Raji (cell line): ENCODE data around the gene SMYD3.

Source experiments
- POLR2A ChIP-seq: IDR thresholded peaks from 2 replicates; pipeline ENCODE4 v1.6.1; 2011; ENCODE audit warnings: low read depth, low read length, control low read depth; ENCODE audit not compliant: insufficient read depth

Gene SMYD3

GRCh38 chr1:246373828-246374569 lies 133.1 kb downstream of the SMYD3 start:
- no peak for TF ChIP-seq POLR2A

- no peak for TF ChIP-seq POLR2A
Observed at GRCh38 chr1:246372559-246372958, 134.5 kb downstream of the SMYD3 start.

- TF ChIP-seq POLR2A: no peak
Observed at GRCh38 chr1:246367041-246367440, 140.0 kb downstream of the SMYD3 start.

- no peak for TF ChIP-seq POLR2A
Observed at GRCh38 chr1:246365708-246366107, 141.4 kb downstream of the SMYD3 start.

GRCh38 chr1:246364415-246364941 lies 142.6 kb downstream of the SMYD3 start:
- no peak for TF ChIP-seq POLR2A

GRCh38 chr1:246355411-246356230 lies 151.5 kb downstream of the SMYD3 start:
- TF ChIP-seq POLR2A: no peak

- no peak for TF ChIP-seq POLR2A
Observed at GRCh38 chr1:246351721-246352120, 155.4 kb downstream of the SMYD3 start.

- TF ChIP-seq POLR2A: no peak
Observed at GRCh38 chr1:246350745-246351144, 156.3 kb downstream of the SMYD3 start.

GRCh38 chr1:246343937-246344336 lies 163.1 kb downstream of the SMYD3 start:
- TF ChIP-seq POLR2A: no peak

GRCh38 chr1:246343251-246343650 lies 163.8 kb downstream of the SMYD3 start:
- TF ChIP-seq POLR2A: no peak

GRCh38 chr1:246338546-246338945 lies 168.5 kb downstream of the SMYD3 start:
- TF ChIP-seq POLR2A: no peak

- no peak for TF ChIP-seq POLR2A
Observed at GRCh38 chr1:246338098-246338497, 169.0 kb downstream of the SMYD3 start.

GRCh38 chr1:246335151-246335550 lies 171.9 kb downstream of the SMYD3 start:
- no peak for TF ChIP-seq POLR2A

GRCh38 chr1:246333855-246334254 lies 173.2 kb downstream of the SMYD3 start:
- no peak for TF ChIP-seq POLR2A

GRCh38 chr1:246332078-246332477 lies 175.0 kb downstream of the SMYD3 start:
- TF ChIP-seq POLR2A: no peak

- no peak for TF ChIP-seq POLR2A
Observed at GRCh38 chr1:246329900-246330299, 177.2 kb downstream of the SMYD3 start.

GRCh38 chr1:246324711-246325110 lies 182.4 kb downstream of the SMYD3 start:
- no peak for TF ChIP-seq POLR2A

- no peak for TF ChIP-seq POLR2A
Observed at GRCh38 chr1:246320286-246320685, 186.8 kb downstream of the SMYD3 start.
